Measurements from ENCODE around the gene LRRC8B. TPM values are rescaled to one million over a fixed set of nuclear protein-coding genes. Genes with fewer than 3 reads are reported as not detected.

Gene LRRC8B
- total RNA-seq, 4 donors from 2014 or later, result 27.1 to 48.0 (median 35.1) TPM

DNA sequence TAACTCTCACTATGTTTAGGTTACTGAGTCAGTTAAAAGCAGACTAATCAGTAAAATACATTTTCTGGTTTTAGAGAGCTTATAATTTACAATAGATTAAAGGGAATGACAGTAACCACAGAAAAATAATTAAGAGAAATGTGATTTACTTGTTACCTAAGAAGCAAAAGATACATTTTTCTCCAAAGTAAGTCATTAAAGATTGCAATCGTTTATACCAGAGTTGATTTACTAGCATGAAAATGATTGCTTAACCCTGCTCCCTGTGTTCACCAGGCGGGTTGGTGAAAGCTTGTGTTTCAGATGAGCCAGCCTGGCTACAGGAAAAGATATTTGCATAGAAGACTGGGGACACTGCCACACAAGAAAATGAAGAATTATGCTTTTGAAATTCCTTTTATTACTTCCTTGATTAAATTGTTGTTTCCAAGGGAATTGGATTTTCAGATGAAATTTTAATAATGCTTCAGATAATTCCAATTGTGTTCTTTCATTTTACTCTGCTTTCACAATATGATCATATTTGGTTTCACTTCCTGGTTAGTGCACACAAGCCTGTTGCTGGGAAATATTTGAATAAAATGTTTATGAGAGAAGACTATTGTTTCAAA, 27.9 kb downstream of the LRRC8B start:
- H3K27ac ChIP-seq, result peak overlapping the region in 3 of 4 donors; percentile 48 to 90 (median 78)
- TF ChIP-seq POLR2A (IDR thresholded peaks at IDR 0.05) (no peak), EP300 (IDR thresholded peaks at IDR 0.05) (peak in 1 of 2 donors; percentile 32)
- TF ChIP-seq, protein P1, sequence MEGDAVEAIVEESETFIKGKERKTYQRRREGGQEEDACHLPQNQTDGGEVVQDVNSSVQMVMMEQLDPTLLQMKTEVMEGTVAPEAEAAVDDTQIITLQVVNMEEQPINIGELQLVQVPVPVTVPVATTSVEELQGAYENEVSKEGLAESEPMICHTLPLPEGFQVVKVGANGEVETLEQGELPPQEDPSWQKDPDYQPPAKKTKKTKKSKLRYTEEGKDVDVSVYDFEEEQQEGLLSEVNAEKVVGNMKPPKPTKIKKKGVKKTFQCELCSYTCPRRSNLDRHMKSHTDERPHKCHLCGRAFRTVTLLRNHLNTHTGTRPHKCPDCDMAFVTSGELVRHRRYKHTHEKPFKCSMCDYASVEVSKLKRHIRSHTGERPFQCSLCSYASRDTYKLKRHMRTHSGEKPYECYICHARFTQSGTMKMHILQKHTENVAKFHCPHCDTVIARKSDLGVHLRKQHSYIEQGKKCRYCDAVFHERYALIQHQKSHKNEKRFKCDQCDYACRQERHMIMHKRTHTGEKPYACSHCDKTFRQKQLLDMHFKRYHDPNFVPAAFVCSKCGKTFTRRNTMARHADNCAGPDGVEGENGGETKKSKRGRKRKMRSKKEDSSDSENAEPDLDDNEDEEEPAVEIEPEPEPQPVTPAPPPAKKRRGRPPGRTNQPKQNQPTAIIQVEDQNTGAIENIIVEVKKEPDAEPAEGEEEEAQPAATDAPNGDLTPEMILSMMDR (IDR thresholded peaks at IDR 0.05), result no peak
- 12 to 17% methylated on average over 2 of the region's 2 CpGs for WGBS, 2 donors
- no peaks in the 10 kb centered on the region for H3K27me3 ChIP-seq
- no peak for DNase-seq (ENCODE audit: low spot score in 2 of 2)
- H3K9me3 ChIP-seq, result no peaks in the 10 kb centered on the region
- H3K4me3 ChIP-seq, result peak overlapping the region in 1 of 4 donors; percentile 10
- peaks cover 0 to 87% (median 45%) of the 10 kb centered on the region in 4 donors for H3K4me1 ChIP-seq
- no peaks in the 10 kb centered on the region for H3K36me3 ChIP-seq

DNA sequence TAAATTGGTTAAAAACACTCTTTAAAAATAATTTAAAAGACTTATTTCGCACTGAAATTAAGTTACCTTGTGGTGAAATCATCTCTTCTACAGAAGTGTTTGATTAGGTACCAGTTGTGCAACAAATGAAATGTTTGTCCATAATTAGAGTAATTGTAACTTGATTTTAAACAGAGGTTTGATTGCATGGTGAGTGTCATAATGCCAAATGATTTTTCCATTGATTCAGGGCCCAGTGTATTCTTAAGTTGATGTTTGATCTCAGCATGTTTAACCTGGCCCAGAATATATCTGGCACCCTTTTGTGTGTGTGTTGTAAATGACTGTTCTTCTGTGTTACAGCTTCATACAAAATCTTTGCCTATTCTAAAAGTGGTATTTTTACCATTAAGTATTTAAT, 28.5 kb downstream of the LRRC8B start:
- DNase-seq (ENCODE audit: low spot score in 2 of 2), result no peak
- 87 to 90% methylated on average over 1 of the region's 1 CpG for WGBS, 2 donors
- Histone ChIP-seq H3K36me3 (no peaks in the 10 kb centered on the region), H3K4me1 (peaks cover 0 to 86% (median 46%) of the 10 kb centered on the region in 4 donors), H3K4me3 (no peak overlapping the region), H3K27me3 (no peaks in the 10 kb centered on the region), H3K9me3 (no peaks in the 10 kb centered on the region), H3K27ac (peak overlapping the region in 3 of 4 donors; percentile 48 to 90 (median 78))
- TF ChIP-seq EP300 (IDR thresholded peaks at IDR 0.05) (no peak), POLR2A (IDR thresholded peaks at IDR 0.05) (no peak)
- TF ChIP-seq, protein P1 (IDR thresholded peaks at IDR 0.05), result no peak

DNA sequence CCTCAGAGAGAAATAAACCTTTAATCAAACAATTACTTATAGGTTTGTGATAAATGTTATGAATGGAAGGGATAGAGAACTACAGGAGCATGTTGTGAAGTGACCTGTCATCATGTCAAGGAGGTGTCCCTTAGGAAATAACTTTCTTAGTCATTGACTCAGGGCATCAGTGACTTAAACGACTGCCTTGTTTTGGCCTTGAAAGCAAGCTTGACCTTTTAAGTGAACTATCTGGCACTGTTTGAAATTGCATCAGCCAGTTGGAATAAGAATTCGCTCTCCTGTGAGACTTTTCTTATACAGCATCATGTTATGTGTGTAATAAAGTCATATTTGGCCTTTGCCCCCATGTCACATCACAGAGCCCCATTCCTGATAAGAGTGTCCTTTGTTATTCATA, 30.9 kb downstream of the LRRC8B start:
- H3K4me3 ChIP-seq, result no peak overlapping the region
- TF ChIP-seq, protein P1 (IDR thresholded peaks at IDR 0.05), result no peak
- TF ChIP-seq POLR2A (IDR thresholded peaks at IDR 0.05), result no peak
- TF ChIP-seq EP300 (IDR thresholded peaks at IDR 0.05), result no peak
- no peaks in the 10 kb centered on the region for H3K36me3 ChIP-seq
- H3K4me1 ChIP-seq, result peaks cover 0 to 79% (median 42%) of the 10 kb centered on the region in 4 donors
- H3K9me3 ChIP-seq, result no peaks in the 10 kb centered on the region
- WGBS, 2 donors, result 31 to 45% methylated on average over 2 of the region's 2 CpGs
- DNase-seq (ENCODE audit: low spot score in 2 of 2), result no peak
- peak overlapping the region; percentile 32 to 90 (median 69) for H3K27ac ChIP-seq
- H3K27me3 ChIP-seq, result no peaks in the 10 kb centered on the region

DNA sequence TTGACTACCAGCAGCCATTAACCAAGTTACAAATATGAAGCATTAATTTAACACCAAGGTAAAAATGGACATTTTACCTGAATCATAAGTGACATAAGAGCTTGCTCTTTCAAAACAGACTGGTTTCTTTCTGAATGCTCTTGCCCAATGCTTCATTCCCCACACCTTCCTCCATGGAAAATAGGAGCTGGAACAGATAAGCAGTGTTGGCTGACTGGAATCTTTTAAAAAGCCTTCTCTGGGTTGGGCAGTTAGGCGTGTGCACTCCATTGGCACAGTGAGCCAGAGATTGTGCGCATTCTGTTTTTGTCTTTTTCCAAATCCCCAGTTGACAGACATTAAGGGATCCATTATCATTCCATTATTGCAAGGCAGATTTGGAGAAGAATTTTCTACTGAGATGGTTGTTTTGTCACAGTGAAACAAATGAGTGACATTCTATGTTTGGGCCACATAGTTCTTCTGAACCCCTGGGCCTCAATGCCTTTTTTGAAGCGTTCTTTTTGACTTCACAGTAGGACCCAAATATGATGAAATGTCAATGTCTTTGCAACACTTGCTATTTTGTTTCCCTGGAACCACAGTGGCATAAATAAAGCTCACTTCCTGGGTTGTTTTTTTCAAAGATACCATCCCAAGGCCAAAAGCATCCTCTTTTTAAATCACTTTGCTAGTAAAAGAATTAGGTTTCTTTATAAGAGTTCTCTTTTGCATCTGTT, 32.3 kb downstream of the LRRC8B start:
- H3K36me3 ChIP-seq, result no peaks in the 10 kb centered on the region
- H3K27me3 ChIP-seq, result no peaks in the 10 kb centered on the region
- no peak overlapping the region for H3K4me3 ChIP-seq
- no peaks in the 10 kb centered on the region for H3K9me3 ChIP-seq
- TF ChIP-seq, protein P1 (IDR thresholded peaks at IDR 0.05), result no peak
- TF ChIP-seq EP300 (IDR thresholded peaks at IDR 0.05), result peak in 1 of 2 donors; percentile 91
- peak overlapping the region; percentile 32 to 90 (median 69) for H3K27ac ChIP-seq
- DNase-seq (ENCODE audit: low spot score in 2 of 2), result no peak
- peaks cover 0 to 72% (median 39%) of the 10 kb centered on the region in 4 donors for H3K4me1 ChIP-seq
- WGBS, 2 donors, result 36 to 44% methylated on average over 3 of the region's 3 CpGs

DNA sequence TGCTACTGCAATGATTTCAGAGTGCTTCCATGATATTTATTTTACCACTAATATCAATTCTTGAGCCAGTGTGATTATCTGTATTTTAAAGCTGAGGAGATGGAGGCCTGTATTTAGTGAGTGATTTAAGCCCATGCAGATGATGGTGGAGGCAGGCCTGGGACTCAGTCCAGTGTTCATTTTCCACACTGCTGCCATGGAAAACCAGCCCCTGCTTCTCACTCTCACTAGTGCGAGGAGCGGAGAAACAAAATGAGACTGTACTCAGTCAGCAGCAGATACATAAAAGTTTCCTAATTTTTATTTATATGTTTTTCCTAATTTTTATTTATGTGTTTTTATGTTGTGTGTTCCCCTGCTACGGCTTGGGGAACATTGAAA, 32.8 kb downstream of the LRRC8B start:
- Histone ChIP-seq H3K9me3 (no peaks in the 10 kb centered on the region), H3K27me3 (no peaks in the 10 kb centered on the region), H3K36me3 (no peaks in the 10 kb centered on the region), H3K4me1 (peaks cover 0 to 66% (median 33%) of the 10 kb centered on the region in 4 donors), H3K4me3 (no peak overlapping the region), H3K27ac (peak overlapping the region in 3 of 4 donors; percentile 29 to 90 (median 78))
- TF ChIP-seq POLR2A (IDR thresholded peaks at IDR 0.05) (no peak), EP300 (IDR thresholded peaks at IDR 0.05) (no peak)
- TF ChIP-seq, protein P1 (IDR thresholded peaks at IDR 0.05), result no peak
- WGBS, 2 donors, result 69 to 84% methylated on average over 3 of the region's 3 CpGs
- no peak for DNase-seq (ENCODE audit: low spot score in 2 of 2)
